K562 (cell line): ENCODE measurements around the gene IQGAP3. TPM values are rescaled to one million over a fixed set of nuclear protein-coding genes. Genes with fewer than 3 reads are reported as not detected.

Experiments
- ATAC-seq: fragments of 200-7000 bp; cut with Tn5 transposase; 3 replicates; pipeline ENCODE4 v1.9.1; 2020; ENCODE audit warnings: moderate library complexity
- BruUV-seq: library from RNA; stranded (reverse); fragments of 400-500 nt; replicated peaks from 2 replicates; lab custom pipeline; 2021; lab: Mats Ljungman, UMichigan
- CTCF ChIA-PET: fragments of 300-600 bp; formaldehyde crosslinking; extraction: SDS; loops from one replicate; lab custom pipeline; 2021; ENCODE audit warnings: low intra/inter-chr PET ratio; lab: Yijun Ruan, JAX
- POLR2A ChIA-PET: fragments of 300-600, 350-650 bp; sonication (Branson Sonifier 250); formaldehyde crosslinking; extraction: SDS; loops from one replicate; lab custom pipeline; 2021; ENCODE audit warnings: antibody characterized with exemption, inconsistent platforms; lab: Yijun Ruan, JAX
- DNase-seq, 4 experiments: peaks; one replicate each; pipeline versions ENCODE4 v3.0.0 to v3.0.0-alpha.2; 2011 to 2018; ENCODE audit warnings: low spot score in 3 of 4, mixed read lengths in 3 of 4; ENCODE audit errors: extremely low read depth in 1 of 4
- FAIRE-seq: peaks from 2 replicates; lab custom pipeline; 2011; peaks lifted over from hg19 to GRCh38; lab: Jason Lieb, UNC
- H2AFZ ChIP-seq: 2 replicates; pipeline ENCODE4 v1.6.0; 2011; ENCODE audit warnings: low read depth, low read length, control low read depth, inconsistent platforms
- H3K27ac ChIP-seq: fragments of 200-600 bp; 3 replicates; pipeline ENCODE4 v1.8.0; 2011; ENCODE audit warnings: low read depth, mild to moderate bottlenecking, control low read depth, inconsistent platforms, low read length, moderate library complexity, mixed read lengths; ENCODE audit errors: extremely low read depth
- H3K27me3 ChIP-seq, 2 experiments: fragments of 300-600 bp in 1 of 2; 2 replicates in 1 of 2; 3 replicates in 1 of 2; pipeline versions ENCODE4 v1.6.0 to v1.8.0; 2011; ENCODE audit warnings: inconsistent platforms in 2 of 2, low read length in 2 of 2, mild to moderate bottlenecking in 1 of 2, mixed read lengths in 1 of 2, moderate library complexity in 1 of 2; ENCODE audit not compliant: control insufficient read depth in 2 of 2, insufficient read depth in 2 of 2
- H3K36me3 ChIP-seq: fragments of 300-600 bp; 3 replicates; pipeline ENCODE4 v1.8.0; 2011; ENCODE audit warnings: mild to moderate bottlenecking, low read length, inconsistent platforms; ENCODE audit not compliant: control insufficient read depth, insufficient read depth
- H3K4me1 ChIP-seq, 2 experiments: fragments of 200-600 bp in 1 of 2; replicated peaks in 1 of 2; 2 replicates in 1 of 2; 3 replicates in 1 of 2; pipeline versions ENCODE4 v1.5.1 to v1.8.0; 2011; ENCODE audit warnings: inconsistent platforms in 2 of 2, low read length in 2 of 2, mild to moderate bottlenecking in 1 of 2, mixed read lengths in 1 of 2, moderate library complexity in 1 of 2; ENCODE audit not compliant: control insufficient read depth in 2 of 2, insufficient read depth in 2 of 2
- H3K4me2 ChIP-seq: 2 replicates; pipeline ENCODE4 v1.6.1; 2011; ENCODE audit warnings: low read length, control low read depth, inconsistent platforms, mixed read lengths; ENCODE audit not compliant: insufficient read depth
- H3K4me3 ChIP-seq: fragments of 200-600 bp; sonication (generic), shearing (Covaris generic); 2 replicates; pipeline ENCODE4 v1.5.1; 2016; ENCODE audit warnings: control low read depth, inconsistent platforms
- H3K79me2 ChIP-seq: fragments of 200-600 bp; 3 replicates; pipeline ENCODE4 v1.8.0; 2011; ENCODE audit warnings: low read length, inconsistent platforms; ENCODE audit not compliant: control insufficient read depth, insufficient read depth
- H3K9ac ChIP-seq, 2 experiments: 2 replicates each; pipeline versions ENCODE4 v1.6.0 to v1.6.1; 2011; ENCODE audit warnings: low read depth in 2 of 2, low read length in 2 of 2, control low read depth in 1 of 2, inconsistent platforms in 1 of 2, mild to moderate bottlenecking in 1 of 2, mixed read lengths in 1 of 2; ENCODE audit not compliant: insufficient read depth in 1 of 2
- H3K9me1 ChIP-seq: one replicate; pipeline ENCODE4 v1.6.0; 2011; ENCODE audit warnings: inconsistent platforms, mild to moderate bottlenecking, low read length, moderate library complexity; ENCODE audit not compliant: control insufficient read depth, insufficient read depth
- H3K9me3 ChIP-seq: replicated peaks from 2 replicates; pipeline ENCODE4 v1.5.1; 2011; ENCODE audit warnings: low read depth, low read length, inconsistent platforms; ENCODE audit not compliant: control insufficient read depth, insufficient read depth
- H4K20me1 ChIP-seq: replicated peaks from 2 replicates; pipeline ENCODE4 v1.6.1; 2011; ENCODE audit warnings: low read length, inconsistent platforms, mixed read lengths; ENCODE audit not compliant: control insufficient read depth, insufficient read depth
- LEF1 ChIP-seq: fragments of 450-650 bp; IDR thresholded peaks from 2 replicates; pipeline ENCODE4 v1.6.1; 2016; ENCODE audit warnings: mild to moderate bottlenecking
- RBM34 ChIP-seq: fragments of 200-400 bp; formaldehyde crosslinking; IDR thresholded peaks from 2 replicates; pipeline ENCODE4 v1.6.1; 2018; ENCODE audit warnings: low read length, borderline replicate concordance; ENCODE audit not compliant: insufficient read depth
- SAFB ChIP-seq: fragments of 200-400 bp; formaldehyde crosslinking; IDR thresholded peaks from 2 replicates; pipeline ENCODE4 v1.6.1; 2017; ENCODE audit warnings: low read depth, low read length, borderline replicate concordance
- SRF ChIP-seq, 2 experiments: fragments of 250-450, 450-650 bp in 1 of 2; sonication (Bioruptor Pico) in 1 of 2; sonication (generic) in 1 of 2; formaldehyde crosslinking; IDR thresholded peaks; 2 replicates each; pipeline versions ENCODE4 v1.5.0 to v1.5.1; 2020 to 2022; ENCODE audit warnings: mild to moderate bottlenecking in 1 of 2, missing genetic modification reagents in 1 of 2
- TGIF2 ChIP-seq: sonication (generic); formaldehyde crosslinking; IDR thresholded peaks from 2 replicates; pipeline ENCODE4 v1.8.1; 2022; ENCODE audit warnings: mild to moderate bottlenecking, missing genetic modification reagents, moderate library complexity
- ZNF77 ChIP-seq: fragments of 250-450 bp; sonication (Bioruptor Pico); IDR thresholded peaks from 2 replicates; pipeline ENCODE4 v1.5.0; 2020
- ZNF785 ChIP-seq: fragments of 250-450 bp; sonication (Bioruptor Pico); IDR thresholded peaks from 2 replicates; pipeline ENCODE4 v1.4.0; 2020; ENCODE audit warnings: mild to moderate bottlenecking
- WGBS: fragments of 100-300 bp; shearing (Covaris generic); methylation state at CpG from one replicate; pipeline ENCODE4 v1.1.6; 2016; ENCODE audit warnings: low coverage, mixed read lengths; ENCODE audit not compliant: insufficient coverage; ENCODE audit errors: missing lambda C conversion rate; 5-methylcytosine and 5-hydroxymethylcytosine counted together
- in situ Hi-C: fragments of 300-500 bp; cut with MboI; formaldehyde crosslinking; loops from 4 replicates; pipeline ENCODE4 v1.15.0; 2018; ENCODE audit warnings: inconsistent platforms, mixed read lengths
- intact Hi-C: fragments of 100-400 bp; cut with micrococcal nuclease; formaldehyde crosslinking; loops from 2 replicates; pipeline ENCODE4 v1.14.2; 2022
- polyA plus RNA-seq, 8 experiments: library from polyadenylated mRNA; depleted of rRNA in 4 of 8; stranded (reverse) in 5 of 8; unstranded in 3 of 8; fragments of >200 nt; fragmentation: Nextera tagmentation in 2 of 8; fragmentation: Illumina TruSeq in 1 of 8; extraction: Ambion mirVana in 2 of 8; extraction: Trizol in 1 of 8; gene quantifications; 2 replicates each; pipeline versions ENCODE4 v1.2.1 to v1.2.3, GENCODE V29; 2011 to 2014; ENCODE audit warnings: inconsistent platforms in 1 of 8, missing spikeins in 1 of 8
- total RNA-seq, 7 experiments: library from RNA; depleted of rRNA in 6 of 7; stranded (reverse); fragments of >200 nt in 6 of 7; fragmentation: Illumina TruSeq in 2 of 7; extraction: Trizol in 2 of 7; gene quantifications; 2 replicates each; pipeline versions ENCODE4 v1.2.1 to v1.2.3, GENCODE V29; 2011 to 2021; ENCODE audit warnings: low replicate concordance in 1 of 7
- TF ChIP-seq, protein P1 (sequence below): fragments of 450-650 bp; IDR thresholded peaks from 2 replicates; pipeline ENCODE4 v1.6.1; 2017; ENCODE audit warnings: antibody characterized with exemption

IQGAP3 gene
- total and polyA plus RNA-seq, 9 of the 15 experiments (the other 6 are each of a cell fraction or from before 2014, with no cell fraction given) = 1.4 to 16.6 (median 11.9) TPM

DNA sequence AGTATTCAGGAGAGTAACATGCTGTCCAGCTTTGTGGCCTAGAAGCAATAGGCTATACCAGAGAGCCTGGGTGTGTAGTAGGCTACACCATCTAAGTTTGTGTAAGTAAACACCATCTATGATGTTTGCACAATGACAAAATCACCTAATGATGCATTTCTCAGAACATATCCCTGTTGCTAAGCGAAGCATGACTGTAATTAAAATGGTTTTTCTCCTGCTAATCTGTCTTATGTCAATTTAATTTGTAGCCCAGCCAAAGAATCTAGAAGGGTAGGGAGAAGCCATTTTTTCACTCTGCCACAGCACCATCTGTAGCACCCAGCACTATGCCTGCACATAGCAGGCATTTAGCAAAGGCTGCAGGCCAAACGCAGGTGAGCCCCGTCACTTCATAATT lies 5.2 kb upstream of the IQGAP3 start:
- no peak for TF ChIP-seq ZNF77 (CRISPR knock-in tag)
- TF ChIP-seq SAFB = no peak
- TF ChIP-seq RBM34 = no peak
- no peak for TF ChIP-seq LEF1
- no peak for TF ChIP-seq TGIF2 (CRISPR knock-in tag)
- no peak for TF ChIP-seq SRF (CRISPR knock-in tag; IDR thresholded peaks at IDR 0.05)
- TF ChIP-seq, protein P1, sequence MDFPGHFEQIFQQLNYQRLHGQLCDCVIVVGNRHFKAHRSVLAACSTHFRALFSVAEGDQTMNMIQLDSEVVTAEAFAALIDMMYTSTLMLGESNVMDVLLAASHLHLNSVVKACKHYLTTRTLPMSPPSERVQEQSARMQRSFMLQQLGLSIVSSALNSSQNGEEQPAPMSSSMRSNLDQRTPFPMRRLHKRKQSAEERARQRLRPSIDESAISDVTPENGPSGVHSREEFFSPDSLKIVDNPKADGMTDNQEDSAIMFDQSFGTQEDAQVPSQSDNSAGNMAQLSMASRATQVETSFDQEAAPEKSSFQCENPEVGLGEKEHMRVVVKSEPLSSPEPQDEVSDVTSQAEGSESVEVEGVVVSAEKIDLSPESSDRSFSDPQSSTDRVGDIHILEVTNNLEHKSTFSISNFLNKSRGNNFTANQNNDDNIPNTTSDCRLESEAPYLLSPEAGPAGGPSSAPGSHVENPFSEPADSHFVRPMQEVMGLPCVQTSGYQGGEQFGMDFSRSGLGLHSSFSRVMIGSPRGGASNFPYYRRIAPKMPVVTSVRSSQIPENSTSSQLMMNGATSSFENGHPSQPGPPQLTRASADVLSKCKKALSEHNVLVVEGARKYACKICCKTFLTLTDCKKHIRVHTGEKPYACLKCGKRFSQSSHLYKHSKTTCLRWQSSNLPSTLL = no peak
- no peak for TF ChIP-seq ZNF785 (CRISPR knock-in tag)
- Histone ChIP-seq H4K20me1 (no peaks in the 10 kb centered on the region), H3K27ac (no peak overlapping the region), H3K9me3 (no peaks in the 10 kb centered on the region), H3K9ac (no peak overlapping the region), H3K9me1 (peaks cover 5% of the 10 kb centered on the region), H3K4me2 (no peak overlapping the region), H3K36me3 (no peaks in the 10 kb centered on the region), H3K4me3 (no peak overlapping the region), H3K79me2 (no peaks in the 10 kb centered on the region), H3K4me1 (peaks cover 7 to 8% of the 10 kb centered on the region in 2 experiments; a peak in 4 of 5 replicates), H2AFZ (peak overlapping the region; percentile 26; the same call in 1 of the 2 replicates), H3K27me3 (no peaks in the 10 kb centered on the region)
- ChIA-PET POLR2A (interaction anchor here (1.3 kb wide), 1 partner anchor 28 kb away, joined by 3 read pairs; no protein-coding TSS in a partner anchor), CTCF (no interaction called here)
- ATAC-seq = no peak
- in situ Hi-C loops (no loop called here), intact Hi-C loops (no loop called here)
- FAIRE-seq = no peak
- no TSS peak for BruUV-seq
- 72% methylated on average over 3 of the region's 3 CpGs for WGBS
- DNase-seq = no peak
